B cell (primary cell): ENCODE measurements around the gene RIMKLB. TPM values are rescaled to one million over a fixed set of nuclear protein-coding genes. Genes with fewer than 3 reads are reported as not detected.

Source experiments
- ATAC-seq: fragments of 200-7000 bp; cut with Tn5 transposase; one replicate; pipeline ENCODE4 v1.10.0; 2021; ENCODE audit warnings: low read depth, mild to moderate bottlenecking, moderate number of reproducible peaks, moderate library complexity
- CTCF ChIA-PET: fragments of 350-600 bp; sonication (Branson Sonifier 250); formaldehyde crosslinking; loops from one replicate; lab custom pipeline; 2021; ENCODE audit warnings: antibody characterized with exemption, inconsistent platforms; lab: Charles Lee
- POLR2A ChIA-PET: fragments of 350-600 bp; sonication (Branson Sonifier 250); formaldehyde crosslinking; loops from one replicate; lab custom pipeline; 2021; ENCODE audit warnings: antibody characterized with exemption; lab: Charles Lee
- DNase-seq: peaks from one replicate; pipeline ENCODE4 v3.0.0; 2013
- H2AFZ ChIP-seq: 2 replicates; pipeline ENCODE4 v1.6.1; 2012; ENCODE audit warnings: mild to moderate bottlenecking, low read depth, low read length; ENCODE audit not compliant: insufficient read depth, poor library complexity, severe bottlenecking
- H3K27ac ChIP-seq, 2 donors: 1 replicate in 1 of 2; 2 replicates in 1 of 2; pipeline ENCODE4 v1.5.1; 2012 to 2013; ENCODE audit warnings: low read length in 2 of 2, mild to moderate bottlenecking in 2 of 2, moderate library complexity in 1 of 2
- H3K27me3 ChIP-seq, 4 experiments: fragments of 200-600 bp in 1 of 4; sonication (generic) in 1 of 4; replicated peaks in 1 of 4; 1 replicate in 2 of 4; 2 replicates in 2 of 4; pipeline versions ENCODE4 v1.6.1 to v1.7.0; 2013 to 2016; ENCODE audit warnings: low read length in 3 of 4, mild to moderate bottlenecking in 2 of 4, mixed read lengths in 1 of 4, moderate library complexity in 1 of 4; ENCODE audit not compliant: insufficient read depth in 4 of 4, control insufficient read depth in 3 of 4; ENCODE audit errors: control extremely low read depth in 1 of 4
- H3K36me3 ChIP-seq, 2 experiments: replicated peaks in 1 of 2; 1 replicate in 1 of 2; 2 replicates in 1 of 2; pipeline versions ENCODE4 v1.6.1 to v1.7.1; 2013; ENCODE audit warnings: low read length in 1 of 2; ENCODE audit not compliant: insufficient read depth in 2 of 2, control insufficient read depth in 1 of 2; ENCODE audit errors: control extremely low read depth in 1 of 2, extremely low read depth in 1 of 2
- H3K4me1 ChIP-seq, 2 donors: fragments of 200-600 bp in 1 of 2; sonication (generic) in 1 of 2; 1 replicate in 1 of 2; 2 replicates in 1 of 2; pipeline versions ENCODE4 v1.5.1 to v1.6.1; 2013 to 2017; ENCODE audit warnings: low read length in 2 of 2; ENCODE audit not compliant: control insufficient read depth in 2 of 2, insufficient read depth in 2 of 2
- H3K4me2 ChIP-seq: replicated peaks from 2 replicates; pipeline ENCODE3; 2012; ENCODE audit warnings: mild to moderate bottlenecking, low read depth, low read length; ENCODE audit not compliant: poor library complexity, severe bottlenecking
- H3K4me3 ChIP-seq, 5 experiments: fragments of 200-600 bp in 1 of 5; sonication (generic) in 1 of 5; 1 replicate in 3 of 5; 2 replicates in 2 of 5; pipeline versions ENCODE4 v1.5.1 to v1.7.0; 2011 to 2016; ENCODE audit warnings: low read length in 4 of 5, mild to moderate bottlenecking in 4 of 5, low read depth in 2 of 5, control low read depth in 1 of 5, moderate library complexity in 1 of 5; ENCODE audit not compliant: insufficient read depth in 1 of 5; ENCODE audit errors: control extremely low read depth in 1 of 5, extremely low read depth in 1 of 5
- H3K79me2 ChIP-seq: fragments of 200-600 bp; sonication (generic); one replicate; pipeline ENCODE4 v1.6.0; 2016; ENCODE audit warnings: low read length; ENCODE audit not compliant: control insufficient read depth, insufficient read depth
- H3K9ac ChIP-seq: fragments of 200-600 bp; sonication (generic); 2 replicates; pipeline ENCODE4 v1.6.1; 2017; ENCODE audit warnings: mild to moderate bottlenecking, low read length, moderate library complexity
- H3K9me3 ChIP-seq, 3 donors: one replicate each; pipeline versions ENCODE4 v1.6.1 to v1.7.1; 2013; ENCODE audit warnings: low read length in 2 of 3; ENCODE audit not compliant: control insufficient read depth in 2 of 3, insufficient read depth in 1 of 3; ENCODE audit errors: control extremely low read depth in 1 of 3
- H4K20me1 ChIP-seq: 2 replicates; pipeline ENCODE4 v1.6.0; 2012; ENCODE audit warnings: mild to moderate bottlenecking, low read length; ENCODE audit not compliant: insufficient read depth, control insufficient read depth, poor library complexity, severe bottlenecking
- H3K27ac Mint-ChIP-seq: one replicate; pipeline ENCODE4 v1.8.0; 2021; ENCODE audit warnings: mixed read lengths
- H3K27me3 Mint-ChIP-seq: one replicate; pipeline ENCODE4 v1.8.0; 2021; ENCODE audit warnings: mixed read lengths
- H3K4me1 Mint-ChIP-seq: one replicate; pipeline ENCODE4 v1.8.0; 2021; ENCODE audit warnings: mixed read lengths
- H3K4me3 Mint-ChIP-seq: one replicate; pipeline ENCODE4 v1.8.0; 2021; ENCODE audit warnings: mixed read lengths
- H3K9me3 Mint-ChIP-seq: one replicate; pipeline ENCODE4 v1.8.0; 2022; ENCODE audit warnings: mixed read lengths; ENCODE audit not compliant: insufficient read depth
- EZH2 ChIP-seq: IDR thresholded peaks from 2 replicates; pipeline ENCODE4 v1.6.1; 2012; ENCODE audit warnings: borderline replicate concordance, low read depth, mild to moderate bottlenecking, moderate library complexity, low read length; ENCODE audit not compliant: insufficient read depth, poor library complexity, severe bottlenecking
- WGBS: methylation state at CpG from one replicate; pipeline ENCODE4 v1.1.5; 2013; ENCODE audit warnings: missing lambda C conversion rate; ENCODE audit not compliant: insufficient coverage; 5-methylcytosine and 5-hydroxymethylcytosine counted together
- intact Hi-C: fragments of 100-400 bp; cut with micrococcal nuclease; formaldehyde crosslinking; loops from one replicate; pipeline ENCODE4 v1.10.0; 2022
- polyA plus RNA-seq: library from polyadenylated mRNA; depleted of rRNA; stranded (reverse); fragments of >200 nt; gene quantifications from 2 replicates; pipeline ENCODE4 v1.2.3, GENCODE V29; 2012
- total RNA-seq, 2 donors: library from RNA; stranded (reverse); fragments of 120-200 nt in 1 of 2; gene quantifications; 1 replicate in 1 of 2; 2 replicates in 1 of 2; pipeline versions ENCODE4 v1.2.3 to v1.2.4, GENCODE V29; 2013 to 2022
- TF ChIP-seq, protein P1 (sequence below): fragments of 200-600 bp; IDR thresholded peaks from one replicate; pipeline ENCODE4 v1.8.0; 2022; ENCODE audit warnings: antibody characterized with exemption, mild to moderate bottlenecking

RIMKLB gene
- total and polyA plus RNA-seq, 2 donors (not counting 1 experiment from before 2014, with no cell fraction given) = 27.8 to 54.2 TPM

- no peak overlapping the region for H3K9ac ChIP-seq
- TF ChIP-seq EZH2 = no peak
- TF ChIP-seq, protein P1, sequence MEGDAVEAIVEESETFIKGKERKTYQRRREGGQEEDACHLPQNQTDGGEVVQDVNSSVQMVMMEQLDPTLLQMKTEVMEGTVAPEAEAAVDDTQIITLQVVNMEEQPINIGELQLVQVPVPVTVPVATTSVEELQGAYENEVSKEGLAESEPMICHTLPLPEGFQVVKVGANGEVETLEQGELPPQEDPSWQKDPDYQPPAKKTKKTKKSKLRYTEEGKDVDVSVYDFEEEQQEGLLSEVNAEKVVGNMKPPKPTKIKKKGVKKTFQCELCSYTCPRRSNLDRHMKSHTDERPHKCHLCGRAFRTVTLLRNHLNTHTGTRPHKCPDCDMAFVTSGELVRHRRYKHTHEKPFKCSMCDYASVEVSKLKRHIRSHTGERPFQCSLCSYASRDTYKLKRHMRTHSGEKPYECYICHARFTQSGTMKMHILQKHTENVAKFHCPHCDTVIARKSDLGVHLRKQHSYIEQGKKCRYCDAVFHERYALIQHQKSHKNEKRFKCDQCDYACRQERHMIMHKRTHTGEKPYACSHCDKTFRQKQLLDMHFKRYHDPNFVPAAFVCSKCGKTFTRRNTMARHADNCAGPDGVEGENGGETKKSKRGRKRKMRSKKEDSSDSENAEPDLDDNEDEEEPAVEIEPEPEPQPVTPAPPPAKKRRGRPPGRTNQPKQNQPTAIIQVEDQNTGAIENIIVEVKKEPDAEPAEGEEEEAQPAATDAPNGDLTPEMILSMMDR = no peak
- H3K4me3 ChIP-seq = no peak overlapping the region
- no peak overlapping the region for H2AFZ ChIP-seq
- H3K27ac ChIP-seq = no peak overlapping the region
- no peaks in the 10 kb centered on the region for H3K36me3 ChIP-seq
- no peak for ATAC-seq
- no peaks in the 10 kb centered on the region for H3K9me3 ChIP-seq
- ChIA-PET CTCF (interaction anchor here (0.7 to 1.5 kb wide), 3 partner anchors 16 to 189 kb away, joined by 3 to 4 read pairs (median 4); no protein-coding TSS in a partner anchor), POLR2A (interaction anchor here (0.7 kb wide), 2 partner anchors 248 to 740 kb away, joined by 3 to 5 read pairs; partner anchors contain the start of gene M6PR)
- no peaks in the 10 kb centered on the region for H3K9me3 Mint-ChIP-seq
- intact Hi-C loops = no loop called here
- H3K4me2 ChIP-seq = no peak overlapping the region
- H3K79me2 ChIP-seq = peaks cover 55% of the 10 kb centered on the region
- no peak for DNase-seq
- no peaks in the 10 kb centered on the region for H4K20me1 ChIP-seq
- WGBS = 96% methylated on average over 3 of the region's 6 CpGs
- no peaks in the 10 kb centered on the region for H3K27me3 Mint-ChIP-seq
- H3K27ac Mint-ChIP-seq = no peak overlapping the region
- no peaks in the 10 kb centered on the region for H3K27me3 ChIP-seq
- peaks cover 28% of the 10 kb centered on the region for H3K4me1 Mint-ChIP-seq
- H3K4me3 Mint-ChIP-seq = no peak overlapping the region
- H3K4me1 ChIP-seq = peaks cover 18 to 19% of the 10 kb centered on the region in 2 donors
These were observed 3.4 kb downstream of the RIMKLB start for GRCh38 chr12:8701046-8701660.

GRCh38 chr12:8702159-8702558, 4.4 kb downstream of the RIMKLB start:
- Mint-ChIP-seq H3K9me3 (no peaks in the 10 kb centered on the region), H3K4me3 (no peak overlapping the region), H3K4me1 (peaks cover 21% of the 10 kb centered on the region), H3K27ac (no peak overlapping the region), H3K27me3 (no peaks in the 10 kb centered on the region)
- H3K4me3 ChIP-seq = no peak overlapping the region
- ATAC-seq = no peak
- no peak overlapping the region for H2AFZ ChIP-seq
- POLR2A ChIA-PET = interaction anchor here (0.7 kb wide), 1 partner anchor 741 kb away, joined by 5 read pairs; no protein-coding TSS in a partner anchor
- H3K36me3 ChIP-seq = no peaks in the 10 kb centered on the region
- TF ChIP-seq EZH2 = no peak
- TF ChIP-seq, protein P1 = no peak
- H3K4me1 ChIP-seq = peaks cover 11 to 14% of the 10 kb centered on the region in 2 donors
- H3K27me3 ChIP-seq = no peaks in the 10 kb centered on the region
- H3K9me3 ChIP-seq = no peaks in the 10 kb centered on the region
- no peak overlapping the region for H3K9ac ChIP-seq
- H3K4me2 ChIP-seq = no peak overlapping the region
- no peaks in the 10 kb centered on the region for H4K20me1 ChIP-seq
- H3K27ac ChIP-seq = no peak overlapping the region
- H3K79me2 ChIP-seq = peaks cover 55% of the 10 kb centered on the region
- intact Hi-C loops = no loop called here
- no peak for DNase-seq
- WGBS = 100% methylated on average over 1 of the region's 4 CpGs
- CTCF ChIA-PET = interaction anchor here (1.2 to 1.3 kb wide), 2 partner anchors 17 to 21 kb away, joined by 3 to 4 read pairs; no protein-coding TSS in a partner anchor
